Nucleus accumbens (tissue), 56 donors: ENCODE results near the gene ENO3.

Experiments used
- DNase-seq, 56 donors: peaks; one replicate each; lab custom pipeline; 2025; lab: John Stamatoyannopoulos, UW

Gene ENO3

DNA sequence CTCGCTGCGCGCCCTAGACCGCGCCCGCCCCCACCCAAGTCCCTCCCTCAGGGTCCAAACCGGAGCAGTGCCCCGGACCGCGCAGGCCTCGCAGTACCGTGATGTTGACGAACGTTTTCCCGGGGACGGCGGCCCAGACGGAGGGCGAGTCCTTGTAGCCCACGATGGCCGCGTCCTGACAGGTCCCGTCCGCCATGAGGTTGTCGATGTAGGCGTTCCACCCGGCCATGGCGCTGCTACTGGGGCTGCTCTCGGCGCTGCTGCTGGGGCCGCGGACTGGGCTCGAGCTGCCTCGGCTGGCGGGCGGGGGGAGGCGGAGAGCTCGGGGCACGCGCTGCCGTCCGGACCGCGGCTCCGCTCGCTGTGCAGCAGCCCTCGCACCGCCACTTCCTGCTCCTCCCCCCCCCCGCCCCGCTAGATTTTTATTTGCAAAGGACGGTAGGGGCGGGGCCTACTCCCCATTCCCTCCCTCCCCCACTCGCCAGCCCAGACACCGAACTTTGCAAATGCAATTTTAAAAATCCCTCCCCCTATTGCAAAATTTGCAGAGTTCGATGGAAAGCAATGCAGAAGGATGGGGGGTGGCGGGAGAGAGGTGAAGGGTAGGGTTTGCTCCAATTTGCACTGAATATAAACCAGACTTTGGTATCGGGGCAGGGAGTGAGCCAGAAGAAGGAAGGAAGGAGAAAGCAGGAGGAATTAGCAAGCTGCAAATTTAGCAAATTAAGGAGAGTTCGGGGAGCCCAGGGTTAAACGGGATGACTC lies 2.6 kb upstream of the ENO3 start, which contains the start of gene PFN1:
PFN1 (minus strand) TSS at position 365 of the 765 bp plus-strand sequence; CDS start at position 229, 136 bp downstream.
- peak in 54 of 56 donors; percentile 41 to 92 (median 78) for DNase-seq

- DNase-seq, result peak in 48 of 56 donors; percentile 42 to 85 (median 70)
Measured at GRCh38 chr17:4948931-4949320, 2.0 kb upstream of the ENO3 start.

- peak in 22 of 56 donors; percentile 27 to 82 (median 52) for DNase-seq
Measured at GRCh38 chr17:4949321-4950074, 1.4 kb upstream of the ENO3 start.

GRCh38 chr17:4950075-4950745 lies 709 bp upstream of the ENO3 start:
- DNase-seq, result peak in 3 of 56 donors; percentile 13 to 33 (median 21)

DNA sequence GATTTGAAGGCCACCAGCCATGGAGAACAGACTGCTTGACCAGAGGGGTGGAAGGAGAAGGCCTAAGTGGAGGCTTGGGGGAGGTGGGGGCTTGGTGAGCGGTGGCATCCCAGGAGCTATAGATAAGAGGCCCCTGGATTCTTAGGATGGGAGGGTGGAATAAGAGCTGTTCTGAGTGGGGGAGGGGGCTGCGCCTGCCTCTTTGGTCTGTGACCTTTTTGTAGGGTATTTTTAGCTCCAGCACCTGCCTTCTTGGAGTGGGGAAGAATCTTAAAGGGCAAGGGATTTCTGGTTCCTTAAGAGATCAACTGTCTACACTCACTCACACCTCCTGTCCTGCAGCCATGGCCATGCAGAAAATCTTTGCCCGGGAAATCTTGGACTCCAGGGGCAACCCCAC lies 567 bp downstream of the ENO3 start:
- no peak for DNase-seq

DNA sequence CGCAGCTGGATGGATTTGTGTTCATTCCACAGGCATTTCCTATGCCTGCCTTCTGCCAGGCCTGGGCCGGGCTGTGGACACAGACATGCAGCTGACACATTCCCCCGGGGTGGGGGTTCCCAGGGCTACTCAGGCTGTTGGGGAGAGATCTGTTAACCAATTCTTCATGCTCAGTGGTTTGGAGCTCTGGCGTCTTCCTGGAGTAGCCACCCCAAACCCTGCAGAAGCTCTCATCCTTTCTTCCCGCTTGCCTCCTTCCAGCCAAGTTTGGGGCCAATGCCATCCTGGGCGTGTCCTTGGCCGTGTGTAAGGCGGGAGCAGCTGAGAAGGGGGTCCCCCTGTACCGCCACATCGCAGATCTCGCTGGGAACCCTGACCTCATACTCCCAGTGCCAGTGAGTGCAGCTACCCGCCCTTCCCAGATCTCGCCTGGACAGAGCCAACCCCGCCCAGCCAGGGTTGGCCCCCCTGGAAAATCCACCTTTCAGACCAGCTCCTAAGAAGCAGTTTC lies 2.6 kb downstream of the ENO3 start:
- no peak for DNase-seq

DNA sequence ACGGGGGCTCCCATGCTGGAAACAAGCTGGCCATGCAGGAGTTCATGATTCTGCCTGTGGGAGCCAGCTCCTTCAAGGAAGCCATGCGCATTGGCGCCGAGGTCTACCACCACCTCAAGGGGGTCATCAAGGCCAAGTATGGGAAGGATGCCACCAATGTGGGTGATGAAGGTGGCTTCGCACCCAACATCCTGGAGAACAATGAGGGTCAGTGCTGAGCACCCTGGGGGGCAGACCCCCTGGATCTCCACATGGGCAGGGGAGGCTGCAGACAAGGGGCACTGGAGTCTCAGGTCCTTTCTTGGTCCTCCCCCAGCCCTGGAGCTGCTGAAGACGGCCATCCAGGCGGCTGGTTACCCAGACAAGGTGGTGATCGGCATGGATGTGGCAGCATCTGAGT lies 4.2 kb downstream of the ENO3 start:
- DNase-seq, result no peak

DNA sequence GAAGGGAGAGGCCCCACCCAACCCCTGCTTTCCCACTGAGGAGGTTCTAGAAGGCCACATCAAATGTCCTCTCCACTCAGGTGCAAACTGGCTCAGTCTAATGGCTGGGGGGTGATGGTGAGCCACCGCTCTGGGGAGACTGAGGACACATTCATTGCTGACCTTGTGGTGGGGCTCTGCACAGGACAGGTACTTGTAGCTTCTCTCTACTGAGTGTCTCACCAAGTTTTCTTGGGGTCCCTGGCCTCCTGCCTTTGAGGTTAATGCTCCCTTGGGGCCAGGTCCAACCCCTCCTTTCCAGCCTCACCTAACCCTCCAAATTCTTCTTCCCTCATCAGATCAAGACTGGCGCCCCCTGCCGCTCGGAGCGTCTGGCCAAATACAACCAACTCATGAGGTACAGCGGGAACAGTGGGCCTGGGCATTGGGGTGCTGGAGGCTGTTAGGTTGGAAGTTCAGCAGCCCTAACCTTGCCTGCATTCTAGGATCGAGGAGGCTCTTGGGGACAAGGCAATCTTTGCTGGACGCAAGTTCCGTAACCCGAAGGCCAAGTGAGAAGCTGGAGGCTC lies 5.7 kb downstream of the ENO3 start:
- no peak for DNase-seq

- DNase-seq, result no peak
Measured at GRCh38 chr17:4958102-4958501, 7.2 kb downstream of the ENO3 start.

GRCh38 chr17:4959261-4959965 lies 8.5 kb downstream of the ENO3 start:
- DNase-seq, result no peak

GRCh38 chr17:4960279-4960922 lies 9.5 kb downstream of the ENO3 start:
- no peak for DNase-seq

- no peak for DNase-seq
Measured at GRCh38 chr17:4965311-4965986, 14.5 kb downstream of the ENO3 start.

DNA sequence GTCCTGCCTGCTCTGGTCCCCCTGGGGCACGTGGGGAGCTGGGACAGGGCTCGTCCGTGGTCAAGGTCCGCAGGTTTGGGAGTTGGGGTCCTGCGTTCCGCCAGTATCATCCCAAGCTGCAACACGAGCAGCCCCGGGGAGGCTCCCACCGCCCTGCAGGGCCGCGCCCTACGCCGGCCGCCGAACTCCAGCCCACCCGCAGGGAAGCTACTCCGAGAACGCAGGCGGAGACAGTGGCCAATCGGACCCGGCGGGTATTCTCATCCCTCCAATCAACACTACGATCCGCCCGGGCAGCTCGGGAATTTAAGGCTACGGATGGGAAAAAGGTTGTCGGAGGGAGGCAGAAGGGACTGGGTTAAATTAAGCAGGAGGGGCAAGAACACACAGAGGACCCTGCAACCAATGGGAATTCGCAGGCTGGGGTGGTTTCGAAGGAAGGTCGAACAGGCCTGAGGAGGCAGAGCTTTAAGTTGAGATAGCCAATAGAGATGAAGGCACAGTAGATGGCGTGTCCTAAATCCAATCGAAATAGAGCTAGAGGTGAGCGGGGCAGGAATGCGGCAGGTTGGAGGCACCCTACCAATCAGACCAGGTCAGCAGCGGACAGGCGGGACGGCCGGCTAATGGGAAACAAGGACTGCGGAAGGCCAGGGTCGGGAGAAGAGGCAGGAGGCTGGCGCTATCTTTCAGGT lies 16.1 kb downstream of the ENO3 start:
- DNase-seq, result peak in 55 of 56 donors; percentile 43 to 100 (median 99)

- peak in 55 of 56 donors; percentile 83 to 100 (median 98) for DNase-seq
Measured at GRCh38 chr17:4967539-4968485, 16.9 kb downstream of the ENO3 start, which contains the start of gene SPAG7. Gene SPAG7, minus strand, starts transcription at chr17:4967817. Its CDS starts 13 bp downstream, at chr17:4967804.

DNA sequence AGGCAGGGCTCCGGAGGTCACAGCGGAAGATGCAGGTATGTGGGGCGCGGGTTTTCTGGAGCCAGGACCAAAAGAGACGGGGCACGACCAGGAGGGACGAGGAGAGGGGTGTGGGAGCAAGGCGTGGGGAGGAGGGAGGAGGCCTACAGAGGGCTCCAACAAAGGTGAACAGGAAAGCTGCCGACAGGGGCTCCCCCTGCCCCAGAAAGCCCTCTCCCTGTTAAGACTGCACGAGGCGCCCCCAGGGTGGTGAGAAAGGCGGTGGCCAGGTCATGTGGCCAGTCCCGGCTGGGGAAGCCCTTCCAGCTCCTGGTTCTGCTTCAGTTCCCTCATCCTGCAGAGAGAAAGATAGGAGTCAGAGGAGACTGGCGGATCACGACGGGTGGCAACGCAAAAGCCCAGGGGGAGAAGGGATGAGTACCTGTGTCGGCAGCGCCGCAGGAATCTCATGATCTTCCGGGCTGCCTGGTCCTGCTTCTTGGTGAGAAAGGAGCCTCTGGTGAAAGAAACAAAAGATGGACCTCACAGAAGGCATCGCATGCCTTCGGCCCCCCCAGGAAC lies 17.6 kb downstream of the ENO3 start:
- DNase-seq, result peak in 9 of 56 donors; percentile 15 to 48 (median 39)

DNA sequence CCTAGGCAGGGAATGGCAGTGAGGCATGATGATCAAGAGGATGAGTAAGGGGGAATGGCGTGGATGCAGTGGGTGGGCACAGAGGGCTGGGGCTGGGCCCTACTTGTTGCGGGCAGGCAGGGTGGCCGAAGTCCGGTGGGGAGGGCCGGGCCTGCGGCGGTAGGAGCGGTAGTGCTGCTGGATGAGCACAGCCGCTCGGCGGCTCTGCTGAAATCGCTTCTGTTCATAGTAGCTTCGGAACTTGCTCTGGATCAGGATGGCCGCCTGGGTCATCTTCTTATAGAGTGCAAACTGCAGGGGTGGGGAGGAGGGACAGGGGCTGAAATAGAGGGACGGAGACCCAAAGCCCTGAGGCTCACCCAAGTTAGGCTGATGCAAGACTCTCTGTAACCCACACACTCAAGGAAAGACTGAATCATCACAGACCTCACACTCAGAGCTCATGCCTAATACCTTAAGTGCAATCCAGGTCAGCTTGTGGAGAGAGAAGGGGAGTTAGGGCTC lies 18.2 kb downstream of the ENO3 start:
- peak in 3 of 56 donors; percentile 15 to 37 (median 17) for DNase-seq
